ENCODE results near the gene CPA3.
A peak's percentile ranks its signal among the peaks of the same experiment; 100 is the strongest.

Gene CPA3

GRCh38 chr3:148911592-148911991, 46.5 kb downstream of the CPA3 start:
- no peak overlapping the region for H3K18ac ChIP-seq (ENCODE audit: low read length)
- no peak overlapping the region for H3K9ac ChIP-seq (ENCODE audit: low read length)
- no peak overlapping the region for H4K12ac ChIP-seq (ENCODE audit: low read depth, low read length)
- no peaks in the 10 kb centered on the region for H3K36me3 ChIP-seq (ENCODE audit: control insufficient read depth in 1 of 2, insufficient read depth in 2 of 2, low read length in 2 of 2)
- no peak overlapping the region for H3K4me3 ChIP-seq (ENCODE audit: low read depth, low read length)
- no peak overlapping the region for H2AK5ac ChIP-seq (ENCODE audit: low read length)
- WGBS (ENCODE audit: extremely low coverage, insufficient coverage, insufficient read length) = no CpG with 5 or more reads among the region's 2 CpGs
- no peaks in the 10 kb centered on the region for H3K79me1 ChIP-seq (ENCODE audit: low read length)
- H4K8ac ChIP-seq (ENCODE audit: low read depth, low read length) = no peak overlapping the region
- H3K4me2 ChIP-seq (ENCODE audit: low read length) = no peak overlapping the region
- H2BK5ac ChIP-seq (ENCODE audit: low read depth, low read length, poor library complexity) = no peak overlapping the region
- H3K9me3 ChIP-seq (ENCODE audit: insufficient read depth, low read depth, low read length) = no peaks in the 10 kb centered on the region
- no peak overlapping the region for H3K23ac ChIP-seq (ENCODE audit: low read length)
- no peak for DNase-seq
- no peak overlapping the region for H2BK12ac ChIP-seq (ENCODE audit: low read length)
- no peaks in the 10 kb centered on the region for H3K4me1 ChIP-seq (ENCODE audit: control insufficient read depth in 1 of 2, insufficient read depth in 2 of 2, low read length in 2 of 2)
- no peaks in the 10 kb centered on the region for H3K27me3 ChIP-seq (ENCODE audit: insufficient read depth, low read length)
- no peaks in the 10 kb centered on the region for H3K79me2 ChIP-seq (ENCODE audit: control insufficient read depth, insufficient read depth, low read length, poor library complexity)
- H3K4ac ChIP-seq (ENCODE audit: low read depth, low read length) = no peak overlapping the region
- H3K27ac ChIP-seq (ENCODE audit: low read depth, low read length) = no peak overlapping the region
- no peak overlapping the region for H2BK120ac ChIP-seq (ENCODE audit: insufficient read depth, low read length, poor library complexity)
- peak overlapping the region; percentile 25 for H3K14ac ChIP-seq (ENCODE audit: low read length)
- no peak overlapping the region for H4K91ac ChIP-seq (ENCODE audit: low read depth, low read length)
- H2AFZ ChIP-seq (ENCODE audit: insufficient read depth, low read length, poor library complexity) = no peak overlapping the region

DNA sequence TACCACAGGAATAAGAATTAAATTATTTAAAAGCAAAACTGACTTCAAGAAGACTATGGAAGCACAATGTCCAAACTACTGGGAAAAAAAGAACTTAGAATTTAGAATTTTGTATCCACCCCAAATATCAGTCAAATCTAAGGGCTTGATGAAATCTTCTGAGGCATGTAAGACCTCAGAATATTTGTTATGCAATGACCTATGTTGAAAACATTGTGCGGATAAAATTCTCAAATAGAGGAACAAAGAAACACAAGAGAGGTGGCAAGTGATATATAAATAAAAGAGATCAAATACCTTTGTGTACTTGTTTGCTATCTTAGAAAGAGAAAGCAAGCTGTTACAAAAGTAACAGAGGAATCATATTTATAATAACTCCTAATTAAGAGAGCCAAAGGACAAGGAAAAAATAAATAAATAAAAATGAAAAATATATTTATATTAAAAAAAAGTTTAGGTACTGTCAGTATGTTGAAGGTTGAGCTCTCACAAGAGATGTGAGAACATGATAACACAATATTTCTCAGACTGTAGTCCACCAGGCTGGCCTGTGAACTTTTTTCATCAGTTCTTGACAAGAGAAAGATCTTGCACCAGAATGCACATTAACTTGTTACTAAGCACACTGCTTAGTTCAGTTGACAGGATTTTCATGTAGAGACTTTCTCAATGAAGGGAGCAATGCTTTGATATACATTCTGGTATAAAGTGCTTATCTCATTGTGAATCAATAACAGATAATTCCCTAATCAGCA, 50.0 kb downstream of the CPA3 start:
- Histone ChIP-seq H4K8ac (ENCODE audit: low read depth, low read length) (no peak overlapping the region), H3K79me1 (ENCODE audit: low read length) (no peaks in the 10 kb centered on the region), H3K23ac (ENCODE audit: low read length) (no peak overlapping the region), H3K4me2 (ENCODE audit: low read length) (no peak overlapping the region), H3K4me3 (ENCODE audit: low read depth, low read length) (no peak overlapping the region), H3K4me1 (ENCODE audit: control insufficient read depth in 1 of 2, insufficient read depth in 2 of 2, low read length in 2 of 2) (no peaks in the 10 kb centered on the region), H3K79me2 (ENCODE audit: control insufficient read depth, insufficient read depth, low read length, poor library complexity) (no peaks in the 10 kb centered on the region), H2BK120ac (ENCODE audit: insufficient read depth, low read length, poor library complexity) (no peak overlapping the region), H3K9me3 (ENCODE audit: insufficient read depth, low read depth, low read length) (no peaks in the 10 kb centered on the region), H2AFZ (ENCODE audit: insufficient read depth, low read length, poor library complexity) (no peak overlapping the region), H2BK12ac (ENCODE audit: low read length) (no peak overlapping the region), H2BK5ac (ENCODE audit: low read depth, low read length, poor library complexity) (no peak overlapping the region), H3K27me3 (ENCODE audit: insufficient read depth, low read length) (no peaks in the 10 kb centered on the region), H3K36me3 (ENCODE audit: control insufficient read depth in 1 of 2, insufficient read depth in 2 of 2, low read length in 2 of 2) (no peaks in the 10 kb centered on the region), H3K18ac (ENCODE audit: low read length) (no peak overlapping the region), H4K12ac (ENCODE audit: low read depth, low read length) (no peak overlapping the region), H3K9ac (ENCODE audit: low read length) (no peak overlapping the region), H3K14ac (ENCODE audit: low read length) (no peak overlapping the region), H3K4ac (ENCODE audit: low read depth, low read length) (no peak overlapping the region), H4K91ac (ENCODE audit: low read depth, low read length) (no peak overlapping the region), H2AK5ac (ENCODE audit: low read length) (no peak overlapping the region), H3K27ac (ENCODE audit: low read depth, low read length) (no peak overlapping the region)
- WGBS (ENCODE audit: extremely low coverage, insufficient coverage, insufficient read length) = no CpG with 5 or more reads among the region's 1 CpG
- DNase-seq = peak in 1 of 2 donors; percentile 28

DNA sequence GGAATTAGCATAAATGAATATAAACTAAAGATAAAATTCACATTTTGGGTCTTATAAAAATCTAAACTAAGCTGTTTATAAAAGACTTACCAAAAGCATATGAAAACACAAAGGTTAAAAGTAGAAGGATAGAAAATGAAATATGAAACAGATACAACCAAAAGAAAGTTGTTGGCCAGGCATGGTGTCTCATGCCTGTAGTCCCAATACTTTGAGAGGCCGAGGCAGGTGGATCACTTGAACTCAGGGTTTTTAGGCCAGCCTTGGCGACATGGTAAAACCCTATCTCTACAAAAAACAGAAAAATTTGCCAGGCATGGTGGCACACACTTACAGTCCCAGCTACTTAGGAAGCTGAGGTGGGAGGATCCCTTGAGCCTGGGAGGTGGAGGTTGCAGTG, 51.0 kb downstream of the CPA3 start:
- no peak overlapping the region for H3K14ac ChIP-seq (ENCODE audit: low read length)
- no peak overlapping the region for H2AFZ ChIP-seq (ENCODE audit: insufficient read depth, low read length, poor library complexity)
- no peak overlapping the region for H2AK5ac ChIP-seq (ENCODE audit: low read length)
- H2BK120ac ChIP-seq (ENCODE audit: insufficient read depth, low read length, poor library complexity) = no peak overlapping the region
- no peak for DNase-seq
- no peak overlapping the region for H2BK5ac ChIP-seq (ENCODE audit: low read depth, low read length, poor library complexity)
- H3K27ac ChIP-seq (ENCODE audit: low read depth, low read length) = no peak overlapping the region
- no peak overlapping the region for H4K8ac ChIP-seq (ENCODE audit: low read depth, low read length)
- no peaks in the 10 kb centered on the region for H3K79me1 ChIP-seq (ENCODE audit: low read length)
- H3K4me1 ChIP-seq (ENCODE audit: control insufficient read depth in 1 of 2, insufficient read depth in 2 of 2, low read length in 2 of 2) = no peaks in the 10 kb centered on the region
- WGBS (ENCODE audit: extremely low coverage, insufficient coverage, insufficient read length) = no CpG with 5 or more reads among the region's 2 CpGs
- H3K9ac ChIP-seq (ENCODE audit: low read length) = no peak overlapping the region
- H3K4ac ChIP-seq (ENCODE audit: low read depth, low read length) = no peak overlapping the region
- no peak overlapping the region for H3K4me3 ChIP-seq (ENCODE audit: low read depth, low read length)
- H3K23ac ChIP-seq (ENCODE audit: low read length) = no peak overlapping the region
- H3K79me2 ChIP-seq (ENCODE audit: control insufficient read depth, insufficient read depth, low read length, poor library complexity) = no peaks in the 10 kb centered on the region
- H3K36me3 ChIP-seq (ENCODE audit: control insufficient read depth in 1 of 2, insufficient read depth in 2 of 2, low read length in 2 of 2) = no peaks in the 10 kb centered on the region
- H3K27me3 ChIP-seq (ENCODE audit: insufficient read depth, low read length) = no peaks in the 10 kb centered on the region
- H4K12ac ChIP-seq (ENCODE audit: low read depth, low read length) = no peak overlapping the region
- H3K4me2 ChIP-seq (ENCODE audit: low read length) = no peak overlapping the region
- H2BK12ac ChIP-seq (ENCODE audit: low read length) = no peak overlapping the region
- H3K18ac ChIP-seq (ENCODE audit: low read length) = no peak overlapping the region
- no peak overlapping the region for H4K91ac ChIP-seq (ENCODE audit: low read depth, low read length)
- H3K9me3 ChIP-seq (ENCODE audit: insufficient read depth, low read depth, low read length) = no peaks in the 10 kb centered on the region

DNA sequence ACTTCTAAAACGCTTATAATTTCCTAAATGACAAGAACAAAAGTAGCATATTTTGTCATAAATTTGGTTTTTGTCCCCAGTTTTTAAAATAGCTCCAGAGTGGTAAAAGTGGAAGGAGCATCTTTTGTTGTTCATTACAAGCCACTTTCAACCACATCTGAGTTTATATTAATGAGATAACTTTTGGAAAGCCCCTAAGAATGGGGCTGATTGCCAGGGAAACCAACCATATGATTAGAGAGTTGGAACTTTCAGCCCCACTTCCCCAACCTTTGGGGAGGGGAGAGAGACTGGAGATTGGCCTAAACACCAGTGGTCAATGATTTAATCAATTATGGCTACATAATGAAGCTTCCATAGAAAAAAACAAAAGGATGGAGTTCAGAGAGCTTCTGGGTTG, 57.4 kb downstream of the CPA3 start:
- WGBS (ENCODE audit: extremely low coverage, insufficient coverage, insufficient read length) = no CpG with 5 or more reads among the region's 1 CpG
- no peak overlapping the region for H3K14ac ChIP-seq (ENCODE audit: low read length)

More for the DNA sequence above, 57.4 kb downstream of the CPA3 start:
- Histone ChIP-seq H2AK5ac (ENCODE audit: low read length) (no peak overlapping the region), H3K79me1 (ENCODE audit: low read length) (no peaks in the 10 kb centered on the region), H3K79me2 (ENCODE audit: control insufficient read depth, insufficient read depth, low read length, poor library complexity) (no peaks in the 10 kb centered on the region), H3K4me1 (ENCODE audit: control insufficient read depth in 1 of 2, insufficient read depth in 2 of 2, low read length in 2 of 2) (no peaks in the 10 kb centered on the region), H4K12ac (ENCODE audit: low read depth, low read length) (no peak overlapping the region), H2AFZ (ENCODE audit: insufficient read depth, low read length, poor library complexity) (no peak overlapping the region), H4K91ac (ENCODE audit: low read depth, low read length) (no peak overlapping the region), H3K27me3 (ENCODE audit: insufficient read depth, low read length) (no peaks in the 10 kb centered on the region), H3K27ac (ENCODE audit: low read depth, low read length) (no peak overlapping the region), H3K9me3 (ENCODE audit: insufficient read depth, low read depth, low read length) (no peaks in the 10 kb centered on the region), H3K36me3 (ENCODE audit: control insufficient read depth in 1 of 2, insufficient read depth in 2 of 2, low read length in 2 of 2) (no peaks in the 10 kb centered on the region), H3K18ac (ENCODE audit: low read length) (no peak overlapping the region), H3K9ac (ENCODE audit: low read length) (no peak overlapping the region), H2BK120ac (ENCODE audit: insufficient read depth, low read length, poor library complexity) (no peak overlapping the region), H2BK5ac (ENCODE audit: low read depth, low read length, poor library complexity) (no peak overlapping the region), H2BK12ac (ENCODE audit: low read length) (no peak overlapping the region), H3K4me2 (ENCODE audit: low read length) (no peak overlapping the region), H4K8ac (ENCODE audit: low read depth, low read length) (no peak overlapping the region), H3K23ac (ENCODE audit: low read length) (no peak overlapping the region), H3K4me3 (ENCODE audit: low read depth, low read length) (no peak overlapping the region), H3K4ac (ENCODE audit: low read depth, low read length) (no peak overlapping the region)
- no peak for DNase-seq
